ENCODE data around the gene RAB4A.

The RAB4A gene

GRCh38 chr1:229283183-229283611 is 12.3 kb downstream of the RAB4A start:
- Histone ChIP-seq H3K79me2 (ENCODE audit: low read length) (peaks cover 81% of the 10 kb centered on the region), H3K27me3 (replicated peaks; ENCODE audit: insufficient read depth, low read length) (no peaks in the 10 kb centered on the region), H2AFZ (ENCODE audit: low read length) (no peak overlapping the region), H3F3A (ENCODE audit: insufficient read depth, low read length) (no peaks in the 10 kb centered on the region), H3K9ac (ENCODE audit: low read length) (no peak overlapping the region), H3K4me1 (ENCODE audit: low read length) (no peaks in the 10 kb centered on the region), H3K9me3 (replicated peaks; ENCODE audit: insufficient read depth, low read length) (no peaks in the 10 kb centered on the region), H3K4me3 (ENCODE audit: low read length) (no peak overlapping the region), H3K36me3 (replicated peaks; ENCODE audit: insufficient read depth, low read length) (no peaks in the 10 kb centered on the region), H4K20me1 (ENCODE audit: insufficient read depth, low read length) (0 out of 2 replicates have a peak, but pooled peaks cover 3% of the 10 kb centered on the region), H3K27ac (ENCODE audit: low read length) (no peak overlapping the region), H3K9me2 (replicated peaks; ENCODE audit: insufficient read depth, low read length) (no peaks in the 10 kb centered on the region), H3K4me2 (ENCODE audit: low read depth, low read length) (no peak overlapping the region)
- DNase-seq: no peak
- TF ChIP-seq EZH2 (optimal IDR thresholded peaks at IDR 0.05; ENCODE audit: low read depth, low read length) (no peak), EZH2phosphoT487 (IDR thresholded peaks at IDR 0.05; ENCODE audit: low read length) (no peak)
- TF ChIP-seq, protein P1, sequence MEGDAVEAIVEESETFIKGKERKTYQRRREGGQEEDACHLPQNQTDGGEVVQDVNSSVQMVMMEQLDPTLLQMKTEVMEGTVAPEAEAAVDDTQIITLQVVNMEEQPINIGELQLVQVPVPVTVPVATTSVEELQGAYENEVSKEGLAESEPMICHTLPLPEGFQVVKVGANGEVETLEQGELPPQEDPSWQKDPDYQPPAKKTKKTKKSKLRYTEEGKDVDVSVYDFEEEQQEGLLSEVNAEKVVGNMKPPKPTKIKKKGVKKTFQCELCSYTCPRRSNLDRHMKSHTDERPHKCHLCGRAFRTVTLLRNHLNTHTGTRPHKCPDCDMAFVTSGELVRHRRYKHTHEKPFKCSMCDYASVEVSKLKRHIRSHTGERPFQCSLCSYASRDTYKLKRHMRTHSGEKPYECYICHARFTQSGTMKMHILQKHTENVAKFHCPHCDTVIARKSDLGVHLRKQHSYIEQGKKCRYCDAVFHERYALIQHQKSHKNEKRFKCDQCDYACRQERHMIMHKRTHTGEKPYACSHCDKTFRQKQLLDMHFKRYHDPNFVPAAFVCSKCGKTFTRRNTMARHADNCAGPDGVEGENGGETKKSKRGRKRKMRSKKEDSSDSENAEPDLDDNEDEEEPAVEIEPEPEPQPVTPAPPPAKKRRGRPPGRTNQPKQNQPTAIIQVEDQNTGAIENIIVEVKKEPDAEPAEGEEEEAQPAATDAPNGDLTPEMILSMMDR (IDR thresholded peaks at IDR 0.05; ENCODE audit: low read length): no peak

- TF ChIP-seq EZH2 (optimal IDR thresholded peaks at IDR 0.05; ENCODE audit: low read depth, low read length) (no peak), EZH2phosphoT487 (IDR thresholded peaks at IDR 0.05; ENCODE audit: low read length) (no peak)
- TF ChIP-seq, protein P1 (IDR thresholded peaks at IDR 0.05; ENCODE audit: low read length): no peak
- no peak for DNase-seq
- Histone ChIP-seq H3K79me2 (ENCODE audit: low read length) (peaks cover 64% of the 10 kb centered on the region), H3K9me3 (replicated peaks; ENCODE audit: insufficient read depth, low read length) (no peaks in the 10 kb centered on the region), H3K4me1 (ENCODE audit: low read length) (no peaks in the 10 kb centered on the region), H2AFZ (ENCODE audit: low read length) (no peak overlapping the region), H3K9me2 (replicated peaks; ENCODE audit: insufficient read depth, low read length) (no peaks in the 10 kb centered on the region), H3K36me3 (replicated peaks; ENCODE audit: insufficient read depth, low read length) (no peaks in the 10 kb centered on the region), H3K27me3 (replicated peaks; ENCODE audit: insufficient read depth, low read length) (no peaks in the 10 kb centered on the region), H3K4me3 (ENCODE audit: low read length) (no peak overlapping the region), H3F3A (ENCODE audit: insufficient read depth, low read length) (no peaks in the 10 kb centered on the region), H3K4me2 (ENCODE audit: low read depth, low read length) (no peak overlapping the region), H4K20me1 (ENCODE audit: insufficient read depth, low read length) (0 out of 2 replicates have a peak, but pooled peaks cover 3% of the 10 kb centered on the region), H3K27ac (ENCODE audit: low read length) (no peak overlapping the region), H3K9ac (ENCODE audit: low read length) (no peak overlapping the region)
Observed at GRCh38 chr1:229284887-229285286, 14.0 kb downstream of the RAB4A start.

DNA sequence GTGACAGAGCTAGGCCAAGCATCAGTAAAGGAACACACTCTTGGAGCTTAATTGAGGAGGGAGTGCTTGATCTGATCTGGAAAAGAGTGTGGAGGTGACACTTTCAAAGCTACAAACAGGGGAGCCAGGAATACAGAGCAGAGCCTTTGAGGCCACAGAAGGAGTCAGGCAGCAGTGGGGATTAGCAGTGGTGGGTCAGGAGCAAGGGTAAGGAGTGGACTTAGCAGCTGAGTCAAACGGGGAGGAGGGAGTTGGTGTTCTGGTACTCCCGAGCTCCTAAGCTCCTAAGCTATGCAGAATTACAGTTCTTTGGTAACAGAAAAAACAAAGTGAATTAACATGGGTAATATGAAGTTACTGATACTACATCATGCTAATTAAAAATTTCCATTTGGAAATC is 14.5 kb downstream of the RAB4A start:
- H3K4me2 ChIP-seq (ENCODE audit: low read depth, low read length): no peak overlapping the region
- peaks cover 59% of the 10 kb centered on the region for H3K79me2 ChIP-seq (ENCODE audit: low read length)
- no peaks in the 10 kb centered on the region for H3K9me2 ChIP-seq (replicated peaks; ENCODE audit: insufficient read depth, low read length)
- no peak overlapping the region for H3K27ac ChIP-seq (ENCODE audit: low read length)
- H3K9ac ChIP-seq (ENCODE audit: low read length): no peak overlapping the region
- H3K27me3 ChIP-seq (replicated peaks; ENCODE audit: insufficient read depth, low read length): no peaks in the 10 kb centered on the region
- no peaks in the 10 kb centered on the region for H3F3A ChIP-seq (ENCODE audit: insufficient read depth, low read length)
- no peaks in the 10 kb centered on the region for H3K9me3 ChIP-seq (replicated peaks; ENCODE audit: insufficient read depth, low read length)
- no peak overlapping the region for H3K4me3 ChIP-seq (ENCODE audit: low read length)
- no peaks in the 10 kb centered on the region for H3K36me3 ChIP-seq (replicated peaks; ENCODE audit: insufficient read depth, low read length)
- H2AFZ ChIP-seq (ENCODE audit: low read length): no peak overlapping the region
- H3K4me1 ChIP-seq (ENCODE audit: low read length): no peaks in the 10 kb centered on the region
- DNase-seq: no peak
- H4K20me1 ChIP-seq (ENCODE audit: insufficient read depth, low read length): 0 out of 2 replicates have a peak, but pooled peaks cover 3% of the 10 kb centered on the region
- TF ChIP-seq EZH2phosphoT487 (IDR thresholded peaks at IDR 0.05; ENCODE audit: low read length) (no peak), EZH2 (optimal IDR thresholded peaks at IDR 0.05; ENCODE audit: low read depth, low read length) (no peak)
- TF ChIP-seq, protein P1 (IDR thresholded peaks at IDR 0.05; ENCODE audit: low read length): no peak

Data from MM.1S (cell line).